ENCODE measurements around the gene XPO1.
"Not testable (repeated sequence)": the region's sequence is repeated elsewhere in the genome, so short reads cannot be mapped to it uniquely, and the experiment has no call there.

Gene XPO1

GRCh38 chr2:61470122-61470951, 67.8 kb downstream of the XPO1 start:
- H3K9me3 ChIP-seq (ENCODE audit: control insufficient read depth in 5 of 5, low read length in 5 of 5): no peaks in the 10 kb centered on the region
- peak overlapping the region; percentile 71 to 92 (median 84) for H3K4me3 ChIP-seq (ENCODE audit: low read depth in 1 of 5, low read length in 5 of 5)
- H3K27ac ChIP-seq (ENCODE audit: low read depth, low read length): peak overlapping the region; percentile 82
- H3K4me1 ChIP-seq (ENCODE audit: control insufficient read depth in 5 of 5, insufficient read depth in 5 of 5, low read length in 5 of 5): peaks cover 0 to 27% (median 23%) of the 10 kb centered on the region in 5 donors
- H3K36me3 ChIP-seq (ENCODE audit: control insufficient read depth in 5 of 5, insufficient read depth in 5 of 5, low read length in 5 of 5): peaks cover 0 to 2% (median 0%) of the 10 kb centered on the region in 5 donors
- H3K27me3 ChIP-seq (ENCODE audit: control insufficient read depth in 5 of 5, insufficient read depth in 4 of 5, low read length in 5 of 5): no peaks in the 10 kb centered on the region
- peak overlapping the region; percentile 39 to 97 (median 90) for H3K9ac ChIP-seq (ENCODE audit: low read length in 5 of 5)

GRCh38 chr2:61469424-61470121, 68.6 kb downstream of the XPO1 start:
- Histone ChIP-seq H3K27me3 (ENCODE audit: control insufficient read depth in 5 of 5, insufficient read depth in 4 of 5, low read length in 5 of 5) (no peaks in the 10 kb centered on the region), H3K9me3 (ENCODE audit: control insufficient read depth in 5 of 5, low read length in 5 of 5) (no peaks in the 10 kb centered on the region), H3K36me3 (ENCODE audit: control insufficient read depth in 5 of 5, insufficient read depth in 5 of 5, low read length in 5 of 5) (peaks cover 0 to 2% (median 0%) of the 10 kb centered on the region in 5 donors), H3K4me3 (ENCODE audit: low read depth in 1 of 5, low read length in 5 of 5) (peak overlapping the region; percentile 71 to 84 (median 82)), H3K27ac (ENCODE audit: low read depth, low read length) (peak overlapping the region; percentile 82), H3K4me1 (ENCODE audit: control insufficient read depth in 5 of 5, insufficient read depth in 5 of 5, low read length in 5 of 5) (peaks cover 0 to 30% (median 25%) of the 10 kb centered on the region in 5 donors), H3K9ac (ENCODE audit: low read length in 5 of 5) (peak overlapping the region; percentile 39 to 97 (median 90))

GRCh38 chr2:61468231-61468630, 69.9 kb downstream of the XPO1 start:
- not testable (repeated sequence) for H3K4me3 ChIP-seq (ENCODE audit: low read depth in 1 of 5, low read length in 5 of 5); H3K27me3 ChIP-seq (ENCODE audit: control insufficient read depth in 5 of 5, insufficient read depth in 4 of 5, low read length in 5 of 5); H3K9me3 ChIP-seq (ENCODE audit: control insufficient read depth in 5 of 5, low read length in 5 of 5); H3K36me3 ChIP-seq (ENCODE audit: control insufficient read depth in 5 of 5, insufficient read depth in 5 of 5, low read length in 5 of 5); H3K27ac ChIP-seq (ENCODE audit: low read depth, low read length); H3K9ac ChIP-seq (ENCODE audit: low read length in 5 of 5)
- H3K4me1 ChIP-seq (ENCODE audit: control insufficient read depth in 5 of 5, insufficient read depth in 5 of 5, low read length in 5 of 5): peaks cover 0 to 30% (median 25%) of the 10 kb centered on the region in 5 donors

- Histone ChIP-seq H3K4me3 (ENCODE audit: low read depth in 1 of 5, low read length in 5 of 5) (no peak overlapping the region), H3K36me3 (ENCODE audit: control insufficient read depth in 5 of 5, insufficient read depth in 5 of 5, low read length in 5 of 5) (peaks cover 0 to 2% (median 0%) of the 10 kb centered on the region in 5 donors), H3K27me3 (ENCODE audit: control insufficient read depth in 5 of 5, insufficient read depth in 4 of 5, low read length in 5 of 5) (no peaks in the 10 kb centered on the region), H3K9me3 (ENCODE audit: control insufficient read depth in 5 of 5, low read length in 5 of 5) (no peaks in the 10 kb centered on the region), H3K9ac (ENCODE audit: low read length in 5 of 5) (no peak overlapping the region), H3K27ac (ENCODE audit: low read depth, low read length) (no peak overlapping the region), H3K4me1 (ENCODE audit: control insufficient read depth in 5 of 5, insufficient read depth in 5 of 5, low read length in 5 of 5) (peaks cover 0 to 17% (median 15%) of the 10 kb centered on the region in 5 donors)
These were observed 73.1 kb downstream of the XPO1 start for GRCh38 chr2:61465045-61465444.

GRCh38 chr2:61463769-61464475, 74.2 kb downstream of the XPO1 start:
- Histone ChIP-seq H3K36me3 (ENCODE audit: control insufficient read depth in 5 of 5, insufficient read depth in 5 of 5, low read length in 5 of 5) (peaks cover 0 to 2% (median 0%) of the 10 kb centered on the region in 5 donors), H3K9me3 (ENCODE audit: control insufficient read depth in 5 of 5, low read length in 5 of 5) (no peaks in the 10 kb centered on the region), H3K9ac (ENCODE audit: low read length in 5 of 5) (no peak overlapping the region), H3K27me3 (ENCODE audit: control insufficient read depth in 5 of 5, insufficient read depth in 4 of 5, low read length in 5 of 5) (no peaks in the 10 kb centered on the region), H3K27ac (ENCODE audit: low read depth, low read length) (no peak overlapping the region), H3K4me1 (ENCODE audit: control insufficient read depth in 5 of 5, insufficient read depth in 5 of 5, low read length in 5 of 5) (peaks cover 0 to 6% (median 4%) of the 10 kb centered on the region in 5 donors), H3K4me3 (ENCODE audit: low read depth in 1 of 5, low read length in 5 of 5) (no peak overlapping the region)

- Histone ChIP-seq H3K4me1 (ENCODE audit: control insufficient read depth in 5 of 5, insufficient read depth in 5 of 5, low read length in 5 of 5) (peaks cover 0 to 11% (median 7%) of the 10 kb centered on the region in 5 donors), H3K27me3 (ENCODE audit: control insufficient read depth in 5 of 5, insufficient read depth in 4 of 5, low read length in 5 of 5) (no peaks in the 10 kb centered on the region), H3K27ac (ENCODE audit: low read depth, low read length) (no peak overlapping the region), H3K4me3 (ENCODE audit: low read depth in 1 of 5, low read length in 5 of 5) (no peak overlapping the region), H3K9ac (ENCODE audit: low read length in 5 of 5) (no peak overlapping the region), H3K36me3 (ENCODE audit: control insufficient read depth in 5 of 5, insufficient read depth in 5 of 5, low read length in 5 of 5) (peaks cover 0 to 2% (median 0%) of the 10 kb centered on the region in 5 donors), H3K9me3 (ENCODE audit: control insufficient read depth in 5 of 5, low read length in 5 of 5) (no peaks in the 10 kb centered on the region)
These were observed 76.8 kb downstream of the XPO1 start for GRCh38 chr2:61461404-61461803.

DNA sequence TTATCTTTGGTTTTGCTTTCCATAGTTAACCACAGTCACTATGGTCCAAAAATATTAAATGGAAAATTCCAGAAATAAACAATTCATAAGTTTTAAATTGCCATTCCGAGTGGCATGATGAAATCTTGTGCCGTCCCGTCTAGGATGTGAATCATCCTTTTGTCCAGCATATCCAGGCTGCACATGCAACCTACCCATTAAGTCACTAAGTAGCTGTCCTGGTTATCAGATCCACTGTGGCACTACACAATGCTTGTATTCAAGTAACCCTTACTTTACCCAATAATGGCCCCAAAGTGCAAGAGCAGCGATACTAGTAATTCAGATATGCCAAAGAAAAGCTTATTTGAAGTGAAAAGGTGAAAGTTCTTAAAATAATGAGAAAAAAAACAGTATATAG, 78.0 kb downstream of the XPO1 start:
- Histone ChIP-seq H3K9me3 (ENCODE audit: control insufficient read depth in 5 of 5, low read length in 5 of 5) (no peaks in the 10 kb centered on the region), H3K27ac (ENCODE audit: low read depth, low read length) (no peak overlapping the region), H3K27me3 (ENCODE audit: control insufficient read depth in 5 of 5, insufficient read depth in 4 of 5, low read length in 5 of 5) (no peaks in the 10 kb centered on the region), H3K9ac (ENCODE audit: low read length in 5 of 5) (no peak overlapping the region), H3K4me3 (ENCODE audit: low read depth in 1 of 5, low read length in 5 of 5) (no peak overlapping the region), H3K36me3 (ENCODE audit: control insufficient read depth in 5 of 5, insufficient read depth in 5 of 5, low read length in 5 of 5) (peaks cover 0 to 2% (median 0%) of the 10 kb centered on the region in 5 donors), H3K4me1 (ENCODE audit: control insufficient read depth in 5 of 5, insufficient read depth in 5 of 5, low read length in 5 of 5) (peaks cover 0 to 18% (median 12%) of the 10 kb centered on the region in 5 donors)

- H3K27ac ChIP-seq (ENCODE audit: low read depth, low read length): no peak overlapping the region
- H3K9me3 ChIP-seq (ENCODE audit: control insufficient read depth in 5 of 5, low read length in 5 of 5): no peaks in the 10 kb centered on the region
- H3K9ac ChIP-seq (ENCODE audit: low read length in 5 of 5): no peak overlapping the region
- H3K36me3 ChIP-seq (ENCODE audit: control insufficient read depth in 5 of 5, insufficient read depth in 5 of 5, low read length in 5 of 5): peaks cover 0 to 2% (median 0%) of the 10 kb centered on the region in 5 donors
- H3K27me3 ChIP-seq (ENCODE audit: control insufficient read depth in 5 of 5, insufficient read depth in 4 of 5, low read length in 5 of 5): no peaks in the 10 kb centered on the region
- H3K4me3 ChIP-seq (ENCODE audit: low read depth in 1 of 5, low read length in 5 of 5): no peak overlapping the region
- peaks cover 0 to 18% (median 9%) of the 10 kb centered on the region in 5 donors for H3K4me1 ChIP-seq (ENCODE audit: control insufficient read depth in 5 of 5, insufficient read depth in 5 of 5, low read length in 5 of 5)
These were observed 81.3 kb downstream of the XPO1 start for GRCh38 chr2:61456746-61457420.

GRCh38 chr2:61456070-61456745, 81.9 kb downstream of the XPO1 start:
- Histone ChIP-seq H3K9ac (ENCODE audit: low read length in 5 of 5) (no peak overlapping the region), H3K27ac (ENCODE audit: low read depth, low read length) (no peak overlapping the region)

More at GRCh38 chr2:61456070-61456745, 81.9 kb downstream of the XPO1 start:
- H3K36me3 ChIP-seq (ENCODE audit: control insufficient read depth in 5 of 5, insufficient read depth in 5 of 5, low read length in 5 of 5): peaks cover 0 to 2% (median 0%) of the 10 kb centered on the region in 5 donors
- H3K9me3 ChIP-seq (ENCODE audit: control insufficient read depth in 5 of 5, low read length in 5 of 5): no peaks in the 10 kb centered on the region
- no peak overlapping the region for H3K4me3 ChIP-seq (ENCODE audit: low read depth in 1 of 5, low read length in 5 of 5)
- H3K27me3 ChIP-seq (ENCODE audit: control insufficient read depth in 5 of 5, insufficient read depth in 4 of 5, low read length in 5 of 5): no peaks in the 10 kb centered on the region
- peaks cover 0 to 18% (median 9%) of the 10 kb centered on the region in 5 donors for H3K4me1 ChIP-seq (ENCODE audit: control insufficient read depth in 5 of 5, insufficient read depth in 5 of 5, low read length in 5 of 5)
